HuH-7 (cell line): ENCODE results near the gene CKS2.
"Not testable (repeated sequence)": the region's sequence is repeated elsewhere in the genome, so short reads cannot be mapped to it uniquely, and the experiment has no call there.

Experiments
- DNase-seq: peaks from one replicate; pipeline ENCODE4 v3.0.0; 2011; ENCODE audit warnings: low spot score

The CKS2 gene

GRCh38 chr9:89310475-89311345, at the start of gene CKS2:
Gene CKS2 (plus strand): TSS chr9:89311195. CDS start chr9:89311293, 98 bp downstream.
- DNase-seq, result peak; percentile 97

GRCh38 chr9:89273528-89274279, 37.3 kb upstream of the CKS2 start:
- no peak for DNase-seq

- DNase-seq, result no peak
Measured at GRCh38 chr9:89274838-89275237, 36.2 kb upstream of the CKS2 start.

- DNase-seq, result not testable (repeated sequence)
Measured at GRCh38 chr9:89276040-89276439, 35.0 kb upstream of the CKS2 start.

GRCh38 chr9:89277043-89277442, 34.0 kb upstream of the CKS2 start:
- no peak for DNase-seq

GRCh38 chr9:89277454-89277853, 33.5 kb upstream of the CKS2 start:
- no peak for DNase-seq

- DNase-seq, result no peak
Measured at GRCh38 chr9:89278551-89278950, 32.4 kb upstream of the CKS2 start.

- DNase-seq, result peak; percentile 46
Measured at GRCh38 chr9:89278997-89279739, 31.8 kb upstream of the CKS2 start.

GRCh38 chr9:89281106-89281505, 29.9 kb upstream of the CKS2 start:
- DNase-seq, result no peak

GRCh38 chr9:89282248-89282968, 28.6 kb upstream of the CKS2 start:
- not testable (repeated sequence) for DNase-seq

GRCh38 chr9:89284076-89284475, 26.9 kb upstream of the CKS2 start:
- DNase-seq, result no peak

- DNase-seq, result no peak
Measured at GRCh38 chr9:89291741-89292140, 19.3 kb upstream of the CKS2 start.

GRCh38 chr9:89293014-89293413, 18.0 kb upstream of the CKS2 start:
- no peak for DNase-seq

- DNase-seq, result no peak
Measured at GRCh38 chr9:89295400-89295799, 15.6 kb upstream of the CKS2 start.

GRCh38 chr9:89301996-89302395, 9.0 kb upstream of the CKS2 start:
- DNase-seq, result not testable (repeated sequence)

GRCh38 chr9:89304020-89304833, 6.8 kb upstream of the CKS2 start:
- no peak for DNase-seq

- DNase-seq, result no peak
Measured at GRCh38 chr9:89304834-89305188, 6.2 kb upstream of the CKS2 start.

GRCh38 chr9:89305868-89306267, 5.1 kb upstream of the CKS2 start:
- no peak for DNase-seq

- DNase-seq, result no peak
Measured at GRCh38 chr9:89309166-89309565, 1.8 kb upstream of the CKS2 start.

- DNase-seq, result peak; percentile 12
Measured at GRCh38 chr9:89309608-89310474, 1.2 kb upstream of the CKS2 start.
